ENCODE measurements around the gene DOCK11. TPM values are rescaled to one million over a fixed set of nuclear protein-coding genes. Genes with fewer than 3 reads are reported as not detected.

Gene DOCK11
- total RNA-seq, 1 donor from 2014 or later, result 56.0 TPM

GRCh38 chrX:118569676-118570075, 74.1 kb downstream of the DOCK11 start:
- no peak overlapping the region for H3K4me3 Mint-ChIP-seq
- no peaks in the 10 kb centered on the region for H3K4me1 Mint-ChIP-seq
- ChIA-PET POLR2A (no interaction called here), CTCF (no interaction called here)
- DNase-seq (no peak), ATAC-seq (ENCODE audit: low read depth) (no peak)
- peaks cover 63% of the 10 kb centered on the region for H3K36me3 Mint-ChIP-seq (ENCODE audit: low read depth)
- intact Hi-C loops (cut with micrococcal nuclease), result no loop called here
- H3K27ac Mint-ChIP-seq, result no peak overlapping the region
- no peaks in the 10 kb centered on the region for H3K27me3 Mint-ChIP-seq
- TF ChIP-seq CTCF (IDR thresholded peaks at IDR 0.05), result no peak
- no peaks in the 10 kb centered on the region for H3K9me3 Mint-ChIP-seq

GRCh38 chrX:118570209-118570608, 74.6 kb downstream of the DOCK11 start:
- no peaks in the 10 kb centered on the region for H3K9me3 Mint-ChIP-seq
- H3K27ac Mint-ChIP-seq, result peak overlapping the region; percentile 12
- intact Hi-C loops (cut with micrococcal nuclease), result no loop called here
- DNase-seq (no peak), ATAC-seq (ENCODE audit: low read depth) (no peak)
- no peak overlapping the region for H3K4me3 Mint-ChIP-seq
- POLR2A ChIA-PET, result no interaction called here
- H3K27me3 Mint-ChIP-seq, result no peaks in the 10 kb centered on the region
- H3K36me3 Mint-ChIP-seq (ENCODE audit: low read depth), result peaks cover 63% of the 10 kb centered on the region
- no peaks in the 10 kb centered on the region for H3K4me1 Mint-ChIP-seq
- TF ChIP-seq CTCF (IDR thresholded peaks at IDR 0.05), result no peak
- CTCF ChIA-PET, result no interaction called here

DNA sequence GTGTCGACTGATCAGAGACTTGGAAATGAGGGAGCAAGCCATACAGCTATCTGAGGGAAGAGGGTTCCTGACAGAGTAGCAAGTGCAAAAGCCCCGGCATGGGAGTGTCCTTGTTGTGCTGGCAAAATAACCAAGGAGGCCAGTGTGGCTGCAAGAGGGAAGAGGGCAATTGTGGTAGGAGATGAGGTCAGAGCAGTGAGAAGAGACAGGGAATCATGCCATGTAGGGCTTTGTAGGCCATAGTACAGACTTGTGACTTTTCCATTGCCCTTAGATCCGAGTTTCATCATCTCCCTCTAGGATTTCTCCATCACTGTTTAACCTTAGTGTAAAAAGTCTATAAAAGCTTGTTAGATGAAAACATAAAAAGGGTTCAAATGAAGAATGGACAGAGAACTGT, 76.2 kb downstream of the DOCK11 start:
- CTCF ChIA-PET, result no interaction called here
- intact Hi-C loops (cut with micrococcal nuclease), result no loop called here
- no peak for TF ChIP-seq CTCF (IDR thresholded peaks at IDR 0.05)
- H3K27me3 Mint-ChIP-seq, result no peaks in the 10 kb centered on the region
- no peak for DNase-seq
- POLR2A ChIA-PET, result no interaction called here
- H3K4me1 Mint-ChIP-seq, result no peaks in the 10 kb centered on the region
- no peaks in the 10 kb centered on the region for H3K9me3 Mint-ChIP-seq
- H3K27ac Mint-ChIP-seq, result no peak overlapping the region
- no peak for ATAC-seq (ENCODE audit: low read depth)
- H3K4me3 Mint-ChIP-seq, result no peak overlapping the region
- peaks cover 65% of the 10 kb centered on the region for H3K36me3 Mint-ChIP-seq (ENCODE audit: low read depth)

DNA sequence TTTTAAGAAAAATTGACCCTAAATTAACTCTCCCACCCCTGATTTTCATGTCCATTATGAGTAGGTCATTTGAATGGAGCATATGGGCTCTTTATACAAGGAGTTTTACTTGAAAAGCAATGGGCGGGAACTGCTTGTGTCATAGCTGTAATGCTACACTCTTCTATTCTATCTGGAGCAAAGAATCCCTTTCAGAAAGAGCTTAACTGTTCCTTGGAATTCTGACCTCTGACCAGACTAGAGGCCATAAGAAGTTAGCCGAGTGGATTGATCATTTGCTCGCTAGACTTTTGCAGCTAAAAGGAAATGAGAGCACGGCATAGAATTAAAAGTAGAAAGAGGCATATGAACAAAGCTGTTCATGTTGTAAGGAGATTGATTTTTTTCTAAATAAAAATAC, 79.1 kb downstream of the DOCK11 start:
- Mint-ChIP-seq H3K36me3 (ENCODE audit: low read depth) (peaks cover 70% of the 10 kb centered on the region), H3K27me3 (no peaks in the 10 kb centered on the region), H3K9me3 (no peaks in the 10 kb centered on the region), H3K4me1 (no peaks in the 10 kb centered on the region), H3K4me3 (no peak overlapping the region), H3K27ac (no peak overlapping the region)
- ATAC-seq (ENCODE audit: low read depth) (no peak), DNase-seq (no peak)
- TF ChIP-seq CTCF (IDR thresholded peaks at IDR 0.05), result no peak
- ChIA-PET POLR2A (no interaction called here), CTCF (no interaction called here)
- intact Hi-C loops (cut with micrococcal nuclease), result no loop called here

DNA sequence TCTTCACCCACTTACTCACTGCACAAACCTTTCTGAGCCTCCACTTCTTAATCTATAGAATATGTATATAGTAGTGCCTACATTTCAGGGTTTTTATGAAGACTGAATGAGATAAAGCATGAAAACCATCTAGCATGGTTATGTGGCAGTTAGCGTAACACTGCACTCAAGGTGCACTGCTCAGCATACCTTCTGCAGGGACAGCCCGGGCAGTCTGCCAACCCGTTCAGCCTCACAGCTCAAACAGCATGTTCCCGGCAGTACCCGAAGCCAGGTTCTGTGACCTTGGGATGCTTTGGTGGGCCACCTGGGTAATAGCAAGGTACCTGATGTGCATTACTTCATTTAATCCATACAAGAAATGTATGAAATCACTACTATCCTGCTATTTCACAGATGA, 81.4 kb downstream of the DOCK11 start:
- Mint-ChIP-seq H3K9me3 (no peaks in the 10 kb centered on the region), H3K4me3 (no peak overlapping the region), H3K4me1 (no peaks in the 10 kb centered on the region), H3K27ac (no peak overlapping the region), H3K36me3 (ENCODE audit: low read depth) (peaks cover 62% of the 10 kb centered on the region), H3K27me3 (no peaks in the 10 kb centered on the region)
- ChIA-PET POLR2A (no interaction called here), CTCF (no interaction called here)
- DNase-seq, result no peak
- no peak for ATAC-seq (ENCODE audit: low read depth)
- TF ChIP-seq CTCF (IDR thresholded peaks at IDR 0.05), result no peak
- intact Hi-C loops (cut with micrococcal nuclease), result no loop called here
